K562 (cell line): Measurements from ENCODE around the gene RYR3. TPM values are rescaled to one million over a fixed set of nuclear protein-coding genes. Genes with fewer than 3 reads are reported as not detected.

Experiments used
- CEBPB ChIP-seq: fragments of 450-650 bp; IDR thresholded peaks from 2 replicates; pipeline ENCODE4 v1.6.1; 2016; ENCODE audit warnings: missing genetic modification characterization, missing compliant biosample characterization
- CREB1 ChIP-seq, 2 experiments: sonication (generic) in 1 of 2; formaldehyde crosslinking in 1 of 2; IDR thresholded peaks; 2 replicates each; pipeline versions ENCODE4 v1.6.1 to v1.8.0; 2012 to 2022; ENCODE audit warnings: inconsistent platforms in 1 of 2, mild to moderate bottlenecking in 1 of 2, missing genetic modification reagents in 1 of 2, moderate library complexity in 1 of 2
- HDAC8 ChIP-seq: fragments of 450-650 bp; IDR thresholded peaks from 2 replicates; pipeline ENCODE4 v1.6.1; 2016; ENCODE audit warnings: mild to moderate bottlenecking, missing genetic modification characterization, moderate library complexity, missing compliant biosample characterization
- KAT8 ChIP-seq: fragments of 450-650 bp; IDR thresholded peaks from 2 replicates; pipeline ENCODE4 v1.6.1; 2016; ENCODE audit warnings: low read depth, mild to moderate bottlenecking
- MCM5 ChIP-seq: fragments of 450-650 bp; IDR thresholded peaks from 2 replicates; pipeline ENCODE4 v1.6.1; 2016; ENCODE audit warnings: low read depth
- U2AF2 ChIP-seq: fragments of 200-400 bp; formaldehyde crosslinking; optimal IDR thresholded peaks from 2 replicates; pipeline ENCODE3; 2017; ENCODE audit warnings: low read depth, mild to moderate bottlenecking, low read length
- ZNF217 ChIP-seq: sonication (generic); formaldehyde crosslinking; IDR thresholded peaks from 2 replicates; pipeline ENCODE4 v1.8.0; 2022; ENCODE audit warnings: mild to moderate bottlenecking, missing genetic modification reagents
- ZNF586 ChIP-seq: fragments of 450-650 bp; formaldehyde crosslinking; conservative IDR thresholded peaks from 2 replicates; pipeline ENCODE4 v1.4.0; 2020; ENCODE audit warnings: mild to moderate bottlenecking, moderate library complexity
- polyA plus RNA-seq, 8 experiments: library from polyadenylated mRNA; depleted of rRNA in 4 of 8; stranded (reverse) in 5 of 8; unstranded in 3 of 8; fragments of >200 nt; fragmentation: Nextera tagmentation in 2 of 8; fragmentation: Illumina TruSeq in 1 of 8; extraction: Ambion mirVana in 2 of 8; extraction: Trizol in 1 of 8; gene quantifications; 2 replicates each; pipeline versions ENCODE4 v1.2.1 to v1.2.3, GENCODE V29; 2011 to 2014; ENCODE audit warnings: inconsistent platforms in 1 of 8, missing spikeins in 1 of 8
- total RNA-seq, 7 experiments: library from RNA; depleted of rRNA in 6 of 7; stranded (reverse); fragments of >200 nt in 6 of 7; fragmentation: Illumina TruSeq in 2 of 7; extraction: Trizol in 2 of 7; gene quantifications; 2 replicates each; pipeline versions ENCODE4 v1.2.1 to v1.2.3, GENCODE V29; 2011 to 2021; ENCODE audit warnings: low replicate concordance in 1 of 7
- TF ChIP-seq, protein P1 (sequence below), 2 experiments: fragments of 450-650 bp in 1 of 2; sonication (generic) in 1 of 2; formaldehyde crosslinking in 1 of 2; IDR thresholded peaks; 2 replicates each; pipeline versions ENCODE4 v1.7.1 to v1.9.0; 2016 to 2022; ENCODE audit warnings: inconsistent platforms in 1 of 2, mild to moderate bottlenecking in 1 of 2, missing genetic modification reagents in 1 of 2
- TF ChIP-seq, protein P2 (sequence below): sonication (generic); formaldehyde crosslinking; IDR thresholded peaks from 2 replicates; pipeline ENCODE4 v1.8.0; 2023; ENCODE audit warnings: mild to moderate bottlenecking, missing genetic modification reagents

RYR3 gene
- total and polyA plus RNA-seq, 9 of the 15 experiments (the other 6 are each of a cell fraction or from before 2014, with no cell fraction given): 0.04 TPM; not detected in 8

DNA sequence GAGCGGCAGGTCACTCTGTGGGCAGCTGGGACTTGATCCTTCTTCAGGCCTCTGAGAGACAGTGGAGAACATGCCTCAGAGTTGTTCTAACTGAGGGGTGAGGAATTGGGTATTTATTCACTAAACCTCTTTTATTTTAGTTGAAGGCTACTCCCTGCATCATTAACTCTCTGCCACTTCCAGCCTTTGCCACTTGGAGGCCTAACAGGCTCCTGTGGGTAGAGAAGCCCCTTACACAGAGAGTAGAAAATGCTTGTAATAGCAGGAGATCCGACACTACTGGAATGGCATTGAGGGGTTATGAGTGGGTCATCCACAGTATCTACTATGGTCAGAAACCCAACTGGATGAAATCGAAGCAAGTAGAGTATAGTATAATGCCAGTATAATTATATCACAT is 81.7 kb downstream of the RYR3 start (continued):
- TF ChIP-seq, protein P1, sequence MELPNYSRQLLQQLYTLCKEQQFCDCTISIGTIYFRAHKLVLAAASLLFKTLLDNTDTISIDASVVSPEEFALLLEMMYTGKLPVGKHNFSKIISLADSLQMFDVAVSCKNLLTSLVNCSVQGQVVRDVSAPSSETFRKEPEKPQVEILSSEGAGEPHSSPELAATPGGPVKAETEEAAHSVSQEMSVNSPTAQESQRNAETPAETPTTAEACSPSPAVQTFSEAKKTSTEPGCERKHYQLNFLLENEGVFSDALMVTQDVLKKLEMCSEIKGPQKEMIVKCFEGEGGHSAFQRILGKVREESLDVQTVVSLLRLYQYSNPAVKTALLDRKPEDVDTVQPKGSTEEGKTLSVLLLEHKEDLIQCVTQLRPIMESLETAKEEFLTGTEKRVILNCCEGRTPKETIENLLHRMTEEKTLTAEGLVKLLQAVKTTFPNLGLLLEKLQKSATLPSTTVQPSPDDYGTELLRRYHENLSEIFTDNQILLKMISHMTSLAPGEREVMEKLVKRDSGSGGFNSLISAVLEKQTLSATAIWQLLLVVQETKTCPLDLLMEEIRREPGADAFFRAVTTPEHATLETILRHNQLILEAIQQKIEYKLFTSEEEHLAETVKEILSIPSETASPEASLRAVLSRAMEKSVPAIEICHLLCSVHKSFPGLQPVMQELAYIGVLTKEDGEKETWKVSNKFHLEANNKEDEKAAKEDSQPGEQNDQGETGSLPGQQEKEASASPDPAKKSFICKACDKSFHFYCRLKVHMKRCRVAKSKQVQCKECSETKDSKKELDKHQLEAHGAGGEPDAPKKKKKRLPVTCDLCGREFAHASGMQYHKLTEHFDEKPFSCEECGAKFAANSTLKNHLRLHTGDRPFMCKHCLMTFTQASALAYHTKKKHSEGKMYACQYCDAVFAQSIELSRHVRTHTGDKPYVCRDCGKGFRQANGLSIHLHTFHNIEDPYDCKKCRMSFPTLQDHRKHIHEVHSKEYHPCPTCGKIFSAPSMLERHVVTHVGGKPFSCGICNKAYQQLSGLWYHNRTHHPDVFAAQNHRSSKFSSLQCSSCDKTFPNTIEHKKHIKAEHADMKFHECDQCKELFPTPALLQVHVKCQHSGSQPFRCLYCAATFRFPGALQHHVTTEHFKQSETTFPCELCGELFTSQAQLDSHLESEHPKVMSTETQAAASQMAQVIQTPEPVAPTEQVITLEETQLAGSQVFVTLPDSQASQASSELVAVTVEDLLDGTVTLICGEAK (IDR thresholded peaks at IDR 0.05): no peak
- TF ChIP-seq, protein P1 (CRISPR knock-in tag; IDR thresholded peaks at IDR 0.05): no peak
- TF ChIP-seq, protein P2, sequence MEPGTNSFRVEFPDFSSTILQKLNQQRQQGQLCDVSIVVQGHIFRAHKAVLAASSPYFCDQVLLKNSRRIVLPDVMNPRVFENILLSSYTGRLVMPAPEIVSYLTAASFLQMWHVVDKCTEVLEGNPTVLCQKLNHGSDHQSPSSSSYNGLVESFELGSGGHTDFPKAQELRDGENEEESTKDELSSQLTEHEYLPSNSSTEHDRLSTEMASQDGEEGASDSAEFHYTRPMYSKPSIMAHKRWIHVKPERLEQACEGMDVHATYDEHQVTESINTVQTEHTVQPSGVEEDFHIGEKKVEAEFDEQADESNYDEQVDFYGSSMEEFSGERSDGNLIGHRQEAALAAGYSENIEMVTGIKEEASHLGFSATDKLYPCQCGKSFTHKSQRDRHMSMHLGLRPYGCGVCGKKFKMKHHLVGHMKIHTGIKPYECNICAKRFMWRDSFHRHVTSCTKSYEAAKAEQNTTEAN (CRISPR knock-in tag): no peak
- no peak for TF ChIP-seq ZNF217 (CRISPR knock-in tag)
- TF ChIP-seq ZNF586 (CRISPR knock-in tag): no peak
- TF ChIP-seq HDAC8 (tag): no peak
- no peak for TF ChIP-seq KAT8
- TF ChIP-seq CEBPB (tag): no peak
- no peak for TF ChIP-seq U2AF2
- TF ChIP-seq MCM5: no peak
- no peak for TF ChIP-seq CREB1 (IDR thresholded peaks at IDR 0.05)
- TF ChIP-seq CREB1 (CRISPR knock-in tag; IDR thresholded peaks at IDR 0.05): no peak
